SK-N-SH treated with all-trans-retinoic acid at 6 μM for 48 hours (cell line): ENCODE data around the gene AK3.
"Not testable (repeated sequence)": the region's sequence is repeated elsewhere in the genome, so short reads cannot be mapped to it uniquely, and the experiment has no call there.

ENCODE experiments used
- ATAC-seq: fragments of 200-7000 bp; cut with Tn5 transposase; 3 replicates; pipeline ENCODE4 v1.9.1; 2020; ENCODE audit warnings: mild to moderate bottlenecking, moderate library complexity
- BACH2 ChIP-seq: fragments of 250-450 bp; sonication (Bioruptor Pico); IDR thresholded peaks from 2 replicates; pipeline ENCODE4 v1.9.0; 2021; ENCODE audit warnings: mild to moderate bottlenecking, borderline replicate concordance
- CSDC2 ChIP-seq: fragments of 250-450 bp; sonication (Bioruptor Pico); IDR thresholded peaks from 2 replicates; pipeline ENCODE4 v1.5.0; 2020; ENCODE audit warnings: mild to moderate bottlenecking, moderate library complexity
- CSRNP3 ChIP-seq: fragments of 250-450 bp; sonication (Bioruptor Pico); IDR thresholded peaks from 2 replicates; pipeline ENCODE4 v1.5.1; 2021; ENCODE audit warnings: mild to moderate bottlenecking, moderate library complexity
- ESRRG ChIP-seq: fragments of 250-450 bp; sonication (Bioruptor Pico); IDR thresholded peaks from 2 replicates; pipeline ENCODE4 v1.6.1; 2021; ENCODE audit warnings: mild to moderate bottlenecking
- GLIS3 ChIP-seq: fragments of 250-450 bp; sonication (Bioruptor Pico); IDR thresholded peaks from 2 replicates; pipeline ENCODE4 v1.5.0; 2020; ENCODE audit warnings: mild to moderate bottlenecking, moderate library complexity
- ISL1 ChIP-seq: fragments of 250-450 bp; sonication (Bioruptor Pico); IDR thresholded peaks from 2 replicates; pipeline ENCODE4 v2.1.2; 2022; ENCODE audit warnings: mild to moderate bottlenecking, moderate library complexity
- OSR1 ChIP-seq: fragments of 250-450 bp; sonication (Bioruptor Pico); IDR thresholded peaks from 2 replicates; pipeline ENCODE4 v1.8.0; 2022; ENCODE audit warnings: moderate library complexity, mild to moderate bottlenecking, inconsistent platforms
- PATZ1 ChIP-seq: fragments of 250-450 bp; sonication (Bioruptor Pico); IDR thresholded peaks from 2 replicates; pipeline ENCODE4 v1.8.0; 2020; ENCODE audit warnings: mild to moderate bottlenecking, moderate library complexity, borderline replicate concordance
- PPARA ChIP-seq: fragments of 250-450 bp; sonication (Bioruptor Pico); IDR thresholded peaks from 2 replicates; pipeline ENCODE4 v1.5.0; 2020; ENCODE audit warnings: mild to moderate bottlenecking, borderline replicate concordance
- RARB ChIP-seq: fragments of 250-450 bp; sonication (Bioruptor Pico); IDR thresholded peaks from 2 replicates; pipeline ENCODE4 v1.8.0; 2021; ENCODE audit warnings: mild to moderate bottlenecking, moderate library complexity
- TCF4 ChIP-seq: fragments of 250-450 bp; sonication (Bioruptor Pico); IDR thresholded peaks from 2 replicates; pipeline ENCODE4 v1.8.0; 2021; ENCODE audit warnings: mild to moderate bottlenecking, moderate library complexity, borderline replicate concordance
- TOX ChIP-seq: fragments of 250-450 bp; sonication (Bioruptor Pico); IDR thresholded peaks from 2 replicates; pipeline ENCODE4 v1.8.0; 2021; ENCODE audit warnings: mild to moderate bottlenecking, moderate library complexity, borderline replicate concordance
- TSHZ2 ChIP-seq: fragments of 250-450 bp; sonication (Bioruptor Pico); IDR thresholded peaks from 2 replicates; pipeline ENCODE4 v1.5.0; 2020; ENCODE audit warnings: mild to moderate bottlenecking, moderate library complexity
- ZC3H10 ChIP-seq: fragments of 250-450 bp; sonication (Bioruptor Pico); IDR thresholded peaks from 2 replicates; pipeline ENCODE4 v1.5.1; 2021; ENCODE audit warnings: mild to moderate bottlenecking, moderate library complexity
- ZFP3 ChIP-seq: fragments of 250-450 bp; sonication (Bioruptor Pico); IDR thresholded peaks from 2 replicates; pipeline ENCODE4 v1.5.0; 2020; ENCODE audit warnings: mild to moderate bottlenecking, moderate library complexity
- ZFP30 ChIP-seq: fragments of 450-650 bp; formaldehyde crosslinking; IDR thresholded peaks from 2 replicates; pipeline ENCODE4 v1.5.0; 2022; ENCODE audit warnings: mild to moderate bottlenecking, moderate library complexity
- ZNF565 ChIP-seq: fragments of 450-650 bp; formaldehyde crosslinking; conservative IDR thresholded peaks from 2 replicates; pipeline ENCODE4 v1.5.0; 2020; ENCODE audit warnings: low read depth, mild to moderate bottlenecking, moderate library complexity
- ZNF70 ChIP-seq: fragments of 450-650 bp; formaldehyde crosslinking; IDR thresholded peaks from 2 replicates; pipeline ENCODE4 v1.5.0; 2020; ENCODE audit warnings: mild to moderate bottlenecking, moderate library complexity
- ZNF8 ChIP-seq: fragments of 450-650 bp; formaldehyde crosslinking; IDR thresholded peaks from 2 replicates; pipeline ENCODE4 v1.5.0; 2020; ENCODE audit warnings: mild to moderate bottlenecking, moderate library complexity

The AK3 gene

GRCh38 chr9:4756420-4756819 lies 15.4 kb upstream of the AK3 start:
- TF ChIP-seq PPARA (no peak), ZNF565 (CRISPR knock-in tag) (no peak), CSRNP3 (CRISPR knock-in tag) (no peak), OSR1 (CRISPR knock-in tag) (no peak), ZFP3 (CRISPR knock-in tag) (no peak), RARB (CRISPR knock-in tag) (no peak), ZC3H10 (CRISPR knock-in tag) (no peak), TOX (no peak), ZNF70 (CRISPR knock-in tag) (no peak), ESRRG (CRISPR knock-in tag) (no peak), ZFP30 (CRISPR knock-in tag) (no peak), TSHZ2 (CRISPR knock-in tag) (no peak)
- no peak for ATAC-seq

GRCh38 chr9:4755026-4755609 lies 14.1 kb upstream of the AK3 start:
- no peak for TF ChIP-seq CSDC2 (CRISPR knock-in tag)
- no peak for TF ChIP-seq GLIS3
- TF ChIP-seq ZNF565 (CRISPR knock-in tag), result no peak
- no peak for TF ChIP-seq TSHZ2 (CRISPR knock-in tag)
- no peak for TF ChIP-seq ZNF8 (CRISPR knock-in tag)
- no peak for TF ChIP-seq PATZ1 (CRISPR knock-in tag)
- no peak for TF ChIP-seq BACH2 (CRISPR knock-in tag)
- TF ChIP-seq ZFP30 (CRISPR knock-in tag), result no peak
- no peak for TF ChIP-seq TCF4 (CRISPR knock-in tag)
- no peak for TF ChIP-seq ISL1 (CRISPR knock-in tag)
- no peak for TF ChIP-seq ZC3H10 (CRISPR knock-in tag)
- TF ChIP-seq, all 23 proteins: peak for 0
- no peak for ATAC-seq

- ATAC-seq, result not testable (repeated sequence)
Measured at GRCh38 chr9:4754530-4754929, 13.5 kb upstream of the AK3 start.

GRCh38 chr9:4750023-4750673 lies 9.1 kb upstream of the AK3 start:
- TF ChIP-seq ZFP30 (CRISPR knock-in tag) (no peak), CSDC2 (CRISPR knock-in tag) (no peak), TCF4 (CRISPR knock-in tag) (no peak), CSRNP3 (CRISPR knock-in tag) (no peak)
- ATAC-seq, result peak; percentile 84
